ENCODE data around the gene PER2. TPM values are rescaled to one million over a fixed set of nuclear protein-coding genes. Genes with fewer than 3 reads are reported as not detected.

The PER2 gene
- total RNA-seq, 4 donors from 2014 or later, result 15.9 to 82.3 (median 18.1) TPM

Other genes starting within 250 kb of the PER2 start
- gene SCLY, start 227.6 kb downstream of the PER2 start, total RNA-seq, result 10 to 100 TPM in 1 of 4 donors, 1 to 10 TPM in 3; 2.4 to 12.1 (median 8.2) TPM
- gene ESPNL, start 188.3 kb downstream of the PER2 start, total RNA-seq, result under 1 TPM in 2 of 4 donors, not detected in 2; 0.13 to 0.29 TPM
- under 1 TPM; 0.13 to 0.64 (median 0.34) TPM for gene KLHL30, start 149.9 kb downstream of the PER2 start, total RNA-seq
- not detected for gene ERFE, start 129.6 kb downstream of the PER2 start, total RNA-seq
- 10 to 100 TPM; 22.8 to 73.5 (median 32.1) TPM for gene ILKAP, start 84.9 kb downstream of the PER2 start, total RNA-seq
- gene HES6, start 48.6 kb downstream of the PER2 start, total RNA-seq, result 1 to 10 TPM; 1.3 to 5.8 (median 3.1) TPM
- 1 to 10 TPM; 4.3 to 8.7 (median 8.2) TPM for gene TRAF3IP1, start 31.9 kb upstream of the PER2 start, total RNA-seq
- 10 to 100 TPM; 16.6 to 32.9 (median 21.0) TPM for gene ASB1, start 138.3 kb upstream of the PER2 start, total RNA-seq